ENCODE results near the gene CDC27.
"Not testable (repeated sequence)": the region's sequence is repeated elsewhere in the genome, so short reads cannot be mapped to it uniquely, and the experiment has no call there.

CDC27 gene

GRCh38 chr17:47176389-47176826 lies 12.7 kb downstream of the CDC27 start:
- H3K27ac Mint-ChIP-seq = no peak overlapping the region
- H3K4me1 Mint-ChIP-seq = peaks cover 10% of the 10 kb centered on the region
- no peaks in the 10 kb centered on the region for H3K9me3 Mint-ChIP-seq
- H3K4me3 Mint-ChIP-seq = no peak overlapping the region
- no peaks in the 10 kb centered on the region for H3K27me3 Mint-ChIP-seq (ENCODE audit: low read depth)
- TF ChIP-seq CTCF (IDR thresholded peaks at IDR 0.05; ENCODE audit: unreplicated experiment in 3 of 3) = no peak
- peaks cover 43% of the 10 kb centered on the region for H3K36me3 Mint-ChIP-seq (ENCODE audit: low read depth)

GRCh38 chr17:47174823-47175222 lies 14.3 kb downstream of the CDC27 start:
- peaks cover 52% of the 10 kb centered on the region for H3K36me3 Mint-ChIP-seq (ENCODE audit: low read depth)
- H3K9me3 Mint-ChIP-seq = not testable (repeated sequence)

GRCh38 chr17:47172696-47173565 lies 16.2 kb downstream of the CDC27 start:
- TF ChIP-seq CTCF (IDR thresholded peaks at IDR 0.05; ENCODE audit: unreplicated experiment in 3 of 3) = no peak
- Mint-ChIP-seq H3K27ac (no peak overlapping the region), H3K27me3 (ENCODE audit: low read depth) (no peaks in the 10 kb centered on the region), H3K4me3 (no peak overlapping the region), H3K36me3 (ENCODE audit: low read depth) (peaks cover 55% of the 10 kb centered on the region), H3K4me1 (peaks cover 3% of the 10 kb centered on the region), H3K9me3 (no peaks in the 10 kb centered on the region)

More at GRCh38 chr17:47174823-47175222, 14.3 kb downstream of the CDC27 start:
- not testable (repeated sequence) for H3K4me1 Mint-ChIP-seq; H3K4me3 Mint-ChIP-seq; H3K27me3 Mint-ChIP-seq (ENCODE audit: low read depth); H3K27ac Mint-ChIP-seq

- Mint-ChIP-seq H3K4me3 (no peak overlapping the region), H3K27ac (no peak overlapping the region), H3K36me3 (ENCODE audit: low read depth) (peaks cover 61% of the 10 kb centered on the region), H3K4me1 (no peaks in the 10 kb centered on the region), H3K27me3 (ENCODE audit: low read depth) (no peaks in the 10 kb centered on the region), H3K9me3 (no peaks in the 10 kb centered on the region)
- no peak for TF ChIP-seq CTCF (IDR thresholded peaks at IDR 0.05; ENCODE audit: unreplicated experiment in 3 of 3)
Measured at GRCh38 chr17:47170710-47171109, 18.4 kb downstream of the CDC27 start.

- not testable (repeated sequence) for H3K4me1 Mint-ChIP-seq; H3K4me3 Mint-ChIP-seq; H3K9me3 Mint-ChIP-seq; H3K27ac Mint-ChIP-seq; H3K27me3 Mint-ChIP-seq (ENCODE audit: low read depth)
- H3K36me3 Mint-ChIP-seq (ENCODE audit: low read depth) = peaks cover 65% of the 10 kb centered on the region
Measured at GRCh38 chr17:47168896-47169295, 20.2 kb downstream of the CDC27 start.

- not testable (repeated sequence) for H3K27ac Mint-ChIP-seq; H3K4me1 Mint-ChIP-seq; H3K9me3 Mint-ChIP-seq; H3K27me3 Mint-ChIP-seq (ENCODE audit: low read depth); H3K4me3 Mint-ChIP-seq
- peaks cover 65% of the 10 kb centered on the region for H3K36me3 Mint-ChIP-seq (ENCODE audit: low read depth)
Measured at GRCh38 chr17:47166854-47167253, 22.2 kb downstream of the CDC27 start.

- Mint-ChIP-seq H3K9me3 (no peaks in the 10 kb centered on the region), H3K4me1 (no peaks in the 10 kb centered on the region), H3K4me3 (no peak overlapping the region), H3K27ac (no peak overlapping the region), H3K27me3 (ENCODE audit: low read depth) (no peaks in the 10 kb centered on the region), H3K36me3 (ENCODE audit: low read depth) (peaks cover 66% of the 10 kb centered on the region)
- no peak for TF ChIP-seq CTCF (IDR thresholded peaks at IDR 0.05; ENCODE audit: unreplicated experiment in 3 of 3)
Measured at GRCh38 chr17:47165137-47165536, 24.0 kb downstream of the CDC27 start.
